ENCODE measurements around the gene LATS2.

DNA sequence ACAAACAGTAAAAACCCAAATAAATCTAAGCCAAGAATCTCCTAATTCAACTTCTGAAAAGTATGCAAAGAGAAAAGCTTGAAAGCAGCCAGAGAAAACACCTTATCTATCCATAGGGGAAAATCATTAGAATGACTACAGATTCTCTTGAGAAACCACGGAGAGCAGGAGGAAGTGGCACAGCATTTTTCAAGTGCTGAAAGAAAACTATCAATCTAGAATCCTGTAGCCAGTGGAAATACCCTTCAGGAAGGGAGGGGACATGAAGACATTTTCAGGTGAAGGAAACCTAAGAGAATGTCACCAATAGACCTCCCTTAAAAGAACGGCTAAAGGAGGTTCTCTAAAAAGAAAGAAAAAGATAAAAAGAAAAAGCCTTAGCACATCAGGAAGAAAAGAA, 92.6 kb downstream of the LATS2 start:
- TF ChIP-seq, protein P1, sequence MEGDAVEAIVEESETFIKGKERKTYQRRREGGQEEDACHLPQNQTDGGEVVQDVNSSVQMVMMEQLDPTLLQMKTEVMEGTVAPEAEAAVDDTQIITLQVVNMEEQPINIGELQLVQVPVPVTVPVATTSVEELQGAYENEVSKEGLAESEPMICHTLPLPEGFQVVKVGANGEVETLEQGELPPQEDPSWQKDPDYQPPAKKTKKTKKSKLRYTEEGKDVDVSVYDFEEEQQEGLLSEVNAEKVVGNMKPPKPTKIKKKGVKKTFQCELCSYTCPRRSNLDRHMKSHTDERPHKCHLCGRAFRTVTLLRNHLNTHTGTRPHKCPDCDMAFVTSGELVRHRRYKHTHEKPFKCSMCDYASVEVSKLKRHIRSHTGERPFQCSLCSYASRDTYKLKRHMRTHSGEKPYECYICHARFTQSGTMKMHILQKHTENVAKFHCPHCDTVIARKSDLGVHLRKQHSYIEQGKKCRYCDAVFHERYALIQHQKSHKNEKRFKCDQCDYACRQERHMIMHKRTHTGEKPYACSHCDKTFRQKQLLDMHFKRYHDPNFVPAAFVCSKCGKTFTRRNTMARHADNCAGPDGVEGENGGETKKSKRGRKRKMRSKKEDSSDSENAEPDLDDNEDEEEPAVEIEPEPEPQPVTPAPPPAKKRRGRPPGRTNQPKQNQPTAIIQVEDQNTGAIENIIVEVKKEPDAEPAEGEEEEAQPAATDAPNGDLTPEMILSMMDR (IDR thresholded peaks at IDR 0.05): no peak
- TF ChIP-seq EP300 (IDR thresholded peaks at IDR 0.05) (no peak), POLR2A (IDR thresholded peaks at IDR 0.05) (no peak)

All from ovary (tissue), 3 donors.